ENCODE data around the gene CAMTA1. TPM values are rescaled to one million over a fixed set of nuclear protein-coding genes. Genes with fewer than 3 reads are reported as not detected.

CAMTA1 gene
- total RNA-seq, 1 donor from 2014 or later, result 62.9 TPM

GRCh38 chr1:7639435-7640131 is 854.3 kb downstream of the CAMTA1 start:
- Histone ChIP-seq H3K9me3 (no peaks in the 10 kb centered on the region), H3K4me1 (no peaks in the 10 kb centered on the region), H3K27ac (no peak overlapping the region), H3K27me3 (no peaks in the 10 kb centered on the region), H3K4me3 (no peak overlapping the region), H3K36me3 (no peaks in the 10 kb centered on the region)
- intact Hi-C loops (cut with DNase I), result loop anchor here (10.0 kb wide), 1 partner anchor 915 kb away; no protein-coding TSS in a partner anchor
- TF ChIP-seq POLR2AphosphoS5 (IDR thresholded peaks at IDR 0.05; ENCODE audit: insufficient read depth in 1 of 2, low read depth in 1 of 2) (no peak), POLR2A (IDR thresholded peaks at IDR 0.05) (no peak)
- no peak for DNase-seq (ENCODE audit: extremely low spot score in 2 of 2)

GRCh38 chr1:7640350-7640749 is 855.1 kb downstream of the CAMTA1 start:
- no peaks in the 10 kb centered on the region for H3K36me3 ChIP-seq
- TF ChIP-seq CTCF (IDR thresholded peaks at IDR 0.05), result no peak
- no peak for TF ChIP-seq POLR2AphosphoS5 (IDR thresholded peaks at IDR 0.05; ENCODE audit: insufficient read depth in 1 of 2, low read depth in 1 of 2)
- TF ChIP-seq POLR2A (IDR thresholded peaks at IDR 0.05), result no peak
- H3K4me1 ChIP-seq, result no peaks in the 10 kb centered on the region
- H3K27me3 ChIP-seq, result no peaks in the 10 kb centered on the region
- no peak overlapping the region for H3K27ac ChIP-seq
- no peaks in the 10 kb centered on the region for H3K9me3 ChIP-seq
- DNase-seq (ENCODE audit: extremely low spot score in 2 of 2), result no peak
- no peak overlapping the region for H3K4me3 ChIP-seq
- intact Hi-C loops (cut with DNase I), result no loop called here

GRCh38 chr1:7640920-7641585 is 855.8 kb downstream of the CAMTA1 start:
- TF ChIP-seq CTCF (IDR thresholded peaks at IDR 0.05) (no peak), POLR2A (IDR thresholded peaks at IDR 0.05) (no peak), POLR2AphosphoS5 (IDR thresholded peaks at IDR 0.05; ENCODE audit: insufficient read depth in 1 of 2, low read depth in 1 of 2) (no peak)
- Histone ChIP-seq H3K27ac (no peak overlapping the region), H3K9me3 (no peaks in the 10 kb centered on the region), H3K4me3 (no peak overlapping the region), H3K36me3 (no peaks in the 10 kb centered on the region), H3K4me1 (no peaks in the 10 kb centered on the region), H3K27me3 (no peaks in the 10 kb centered on the region)
- intact Hi-C loops (cut with DNase I), result no loop called here
- DNase-seq (ENCODE audit: extremely low spot score in 2 of 2), result no peak

- H3K9me3 ChIP-seq, result no peaks in the 10 kb centered on the region
- TF ChIP-seq POLR2A (IDR thresholded peaks at IDR 0.05) (no peak), CTCF (IDR thresholded peaks at IDR 0.05) (no peak), POLR2AphosphoS5 (IDR thresholded peaks at IDR 0.05; ENCODE audit: insufficient read depth in 1 of 2, low read depth in 1 of 2) (no peak)
- intact Hi-C loops (cut with DNase I), result no loop called here
- H3K27ac ChIP-seq, result no peak overlapping the region
- no peaks in the 10 kb centered on the region for H3K27me3 ChIP-seq
- H3K4me3 ChIP-seq, result no peak overlapping the region
- no peaks in the 10 kb centered on the region for H3K36me3 ChIP-seq
- no peak for DNase-seq (ENCODE audit: extremely low spot score in 2 of 2)
- no peaks in the 10 kb centered on the region for H3K4me1 ChIP-seq
These were observed 856.5 kb downstream of the CAMTA1 start for GRCh38 chr1:7641587-7642417.

- no peaks in the 10 kb centered on the region for H3K4me1 ChIP-seq
- no peaks in the 10 kb centered on the region for H3K27me3 ChIP-seq
- no peaks in the 10 kb centered on the region for H3K36me3 ChIP-seq
- intact Hi-C loops (cut with DNase I), result no loop called here
- no peak overlapping the region for H3K27ac ChIP-seq
- no peak for DNase-seq (ENCODE audit: extremely low spot score in 2 of 2)
- H3K4me3 ChIP-seq, result no peak overlapping the region
- no peaks in the 10 kb centered on the region for H3K9me3 ChIP-seq
- TF ChIP-seq CTCF (IDR thresholded peaks at IDR 0.05) (no peak), POLR2A (IDR thresholded peaks at IDR 0.05) (no peak), POLR2AphosphoS5 (IDR thresholded peaks at IDR 0.05; ENCODE audit: insufficient read depth in 1 of 2, low read depth in 1 of 2) (no peak)
These were observed 857.1 kb downstream of the CAMTA1 start for GRCh38 chr1:7642418-7642704.
